ENCODE data around the gene SHISAL2A. TPM values are rescaled to one million over a fixed set of nuclear protein-coding genes. Genes with fewer than 3 reads are reported as not detected.
A peak's percentile ranks its signal among the peaks of the same experiment; 100 is the strongest.

The SHISAL2A gene
- total and polyA plus RNA-seq, 9 donors = 1.3 to 6.5 (median 2.7) TPM

GRCh38 chr1:52697795-52698674 is 65.1 kb downstream of the SHISAL2A start, which contains the start of gene COA7:
Gene COA7, minus strand, starts transcription at chr1:52698347. Its CDS starts 21 bp downstream, at chr1:52698326.
- H3K27ac ChIP-seq (ENCODE audit: low read length) = peak within 1 kb of the TSS; percentile 80
- H3K36me3 ChIP-seq (ENCODE audit: control insufficient read depth, insufficient read depth, low read length) = peaks cover 6% of the 10 kb centered on the region
- H3K4me1 ChIP-seq (ENCODE audit: control insufficient read depth, insufficient read depth, low read length) = peaks cover 11% of the 10 kb centered on the region
- WGBS (ENCODE audit: insufficient coverage) = 2% methylated on average over 65 of the region's 68 CpGs
- no peaks in the 10 kb centered on the region for H3K9me3 ChIP-seq (replicated peaks; ENCODE audit: control insufficient read depth, low read depth, low read length)
- peak; percentile 93 for DNase-seq
- no peaks in the 10 kb centered on the region for H3K27me3 ChIP-seq (ENCODE audit: control insufficient read depth, insufficient read depth, low read length)
- H3K4me3 ChIP-seq (ENCODE audit: low read length) = peak within 1 kb of the TSS; percentile 64

- no peaks in the 10 kb centered on the region for H3K27me3 ChIP-seq (ENCODE audit: control insufficient read depth, insufficient read depth, low read length)
- H3K4me1 ChIP-seq (ENCODE audit: control insufficient read depth, insufficient read depth, low read length) = peaks cover 10% of the 10 kb centered on the region
- no peaks in the 10 kb centered on the region for H3K9me3 ChIP-seq (replicated peaks; ENCODE audit: control insufficient read depth, low read depth, low read length)
- H3K4me3 ChIP-seq (ENCODE audit: low read length) = peak overlapping the region; percentile 51
- DNase-seq = peak; percentile 95
- WGBS (ENCODE audit: insufficient coverage) = 0% methylated on average over 21 of the region's 35 CpGs
- no peaks in the 10 kb centered on the region for H3K36me3 ChIP-seq (ENCODE audit: control insufficient read depth, insufficient read depth, low read length)
- peak overlapping the region; percentile 88 for H3K27ac ChIP-seq (ENCODE audit: low read length)
These were observed 70.2 kb downstream of the SHISAL2A start for GRCh38 chr1:52702886-52703787.

GRCh38 chr1:52706136-52706670 is 73.2 kb downstream of the SHISAL2A start:
- Histone ChIP-seq H3K36me3 (ENCODE audit: control insufficient read depth, insufficient read depth, low read length) (no peaks in the 10 kb centered on the region), H3K27me3 (ENCODE audit: control insufficient read depth, insufficient read depth, low read length) (no peaks in the 10 kb centered on the region), H3K27ac (ENCODE audit: low read length) (no peak overlapping the region), H3K4me3 (ENCODE audit: low read length) (no peak overlapping the region), H3K4me1 (ENCODE audit: control insufficient read depth, insufficient read depth, low read length) (peaks cover 5% of the 10 kb centered on the region), H3K9me3 (replicated peaks; ENCODE audit: control insufficient read depth, low read depth, low read length) (no peaks in the 10 kb centered on the region)
- no peak for DNase-seq
- 85% methylated on average over 2 of the region's 6 CpGs for WGBS (ENCODE audit: insufficient coverage)

Other genes starting within 250 kb of the SHISAL2A start
- gene ORC1, start 228.7 kb upstream of the SHISAL2A start, total RNA-seq = 2.9 TPM
- gene ORC1, start 228.7 kb upstream of the SHISAL2A start, polyA plus RNA-seq (ENCODE audit: insufficient read depth in 1 of 8, insufficient read length in 8 of 8, low replicate concordance in 1 of 8) = 1 to 10 TPM; 2.6 to 4.5 (median 3.4) TPM
- gene PRPF38A, start 228.6 kb upstream of the SHISAL2A start, total RNA-seq = 18.2 TPM
- 10 to 100 TPM; 38.2 to 49.2 (median 42.5) TPM for gene PRPF38A, start 228.6 kb upstream of the SHISAL2A start, polyA plus RNA-seq (ENCODE audit: insufficient read depth in 1 of 8, insufficient read length in 8 of 8, low replicate concordance in 1 of 8)
- 86.0 TPM for gene TUT4, start 80.1 kb upstream of the SHISAL2A start, total RNA-seq
- 100 to 1,000 TPM in 2 of 8 donors, 10 to 100 TPM in 6; 51.8 to 121 (median 70.1) TPM for gene TUT4, start 80.1 kb upstream of the SHISAL2A start, polyA plus RNA-seq (ENCODE audit: insufficient read depth in 1 of 8, insufficient read length in 8 of 8, low replicate concordance in 1 of 8)
- gene GPX7, start 30.8 kb upstream of the SHISAL2A start, total RNA-seq = 146 TPM
- 100 to 1,000 TPM; 140 to 164 (median 151) TPM for gene GPX7, start 30.8 kb upstream of the SHISAL2A start, polyA plus RNA-seq (ENCODE audit: insufficient read depth in 1 of 8, insufficient read length in 8 of 8, low replicate concordance in 1 of 8)
- 8.7 TPM for gene COA7, start 65.2 kb downstream of the SHISAL2A start, total RNA-seq
- gene COA7, start 65.2 kb downstream of the SHISAL2A start, polyA plus RNA-seq (ENCODE audit: insufficient read depth in 1 of 8, insufficient read length in 8 of 8, low replicate concordance in 1 of 8) = 10 to 100 TPM; 12.5 to 18.8 (median 15.6) TPM
- 43.9 TPM for gene ZYG11B, start 93.3 kb downstream of the SHISAL2A start, total RNA-seq
- gene ZYG11B, start 93.3 kb downstream of the SHISAL2A start, polyA plus RNA-seq (ENCODE audit: insufficient read depth in 1 of 8, insufficient read length in 8 of 8, low replicate concordance in 1 of 8) = 10 to 100 TPM; 22.2 to 39.5 (median 32.7) TPM
- under 0.01 TPM for gene ZYG11A, start 209.6 kb downstream of the SHISAL2A start, total RNA-seq
- under 1 TPM in 6 of 8 donors, not detected in 2; 0.02 to 0.21 (median 0.06) TPM for gene ZYG11A, start 209.6 kb downstream of the SHISAL2A start, polyA plus RNA-seq (ENCODE audit: insufficient read depth in 1 of 8, insufficient read length in 8 of 8, low replicate concordance in 1 of 8)